HG03095 (cell line): ENCODE results near the gene NUP50.

Experiments used
- ATAC-seq: cut with Tn5 transposase; IDR thresholded peaks from one replicate; pipeline ENCODE4 v1.9.1; 2021; ENCODE audit warnings: moderate library complexity; ENCODE audit not compliant: unreplicated experiment

NUP50 gene

GRCh38 chr22:45207981-45208664, 44.4 kb downstream of the NUP50 start:
- no peak for ATAC-seq

GRCh38 chr22:45208696-45208992, 44.9 kb downstream of the NUP50 start:
- ATAC-seq, result no peak

- ATAC-seq, result no peak
Observed at GRCh38 chr22:45208993-45209838, 45.5 kb downstream of the NUP50 start.

DNA sequence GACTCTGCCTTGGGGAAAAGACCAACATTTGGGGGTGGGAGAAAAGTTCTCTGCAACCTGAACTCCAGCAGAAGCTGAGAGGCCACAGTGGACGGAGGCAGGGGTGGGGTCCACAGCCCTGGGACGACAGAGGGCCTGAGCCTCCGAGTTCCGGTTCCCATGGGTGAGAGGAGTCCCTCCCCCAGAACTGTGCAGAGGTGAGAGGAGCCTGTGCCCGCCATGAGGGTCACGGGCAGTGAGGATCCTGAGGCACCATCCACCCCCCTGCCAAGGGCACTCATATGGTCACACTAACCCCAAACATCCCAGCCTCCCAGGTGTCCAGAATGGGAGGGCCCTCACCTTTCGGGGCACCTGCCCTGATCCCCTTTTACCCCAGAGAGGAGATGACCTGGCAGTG, 46.4 kb downstream of the NUP50 start:
- no peak for ATAC-seq

GRCh38 chr22:45210577-45210976, 46.9 kb downstream of the NUP50 start:
- no peak for ATAC-seq

- ATAC-seq, result no peak
Observed at GRCh38 chr22:45210991-45211390, 47.3 kb downstream of the NUP50 start.

DNA sequence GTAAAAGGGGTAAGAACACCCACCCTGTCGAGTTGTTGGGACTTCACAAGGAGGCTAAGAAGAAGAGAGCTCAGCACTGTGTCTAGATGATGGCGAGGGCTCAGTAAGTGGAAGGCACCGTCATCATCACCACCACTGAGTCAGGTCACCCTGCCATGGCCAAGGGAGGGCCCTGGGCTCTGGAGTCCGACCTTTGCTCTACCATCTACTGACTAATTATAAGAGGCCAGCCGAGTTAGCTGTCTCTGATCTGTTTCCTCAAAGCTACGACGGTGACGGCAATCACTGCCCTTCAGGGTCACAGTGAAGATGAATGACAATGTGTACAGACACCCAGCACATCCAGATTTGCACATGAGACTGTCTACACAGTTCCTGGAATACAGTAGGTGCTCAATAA, 47.7 kb downstream of the NUP50 start:
- ATAC-seq, result no peak

GRCh38 chr22:45211848-45212247, 48.1 kb downstream of the NUP50 start:
- no peak for ATAC-seq

- no peak for ATAC-seq
Observed at GRCh38 chr22:45212306-45212709, 48.6 kb downstream of the NUP50 start.

- ATAC-seq, result no peak
Observed at GRCh38 chr22:45212992-45213751, 49.4 kb downstream of the NUP50 start.

DNA sequence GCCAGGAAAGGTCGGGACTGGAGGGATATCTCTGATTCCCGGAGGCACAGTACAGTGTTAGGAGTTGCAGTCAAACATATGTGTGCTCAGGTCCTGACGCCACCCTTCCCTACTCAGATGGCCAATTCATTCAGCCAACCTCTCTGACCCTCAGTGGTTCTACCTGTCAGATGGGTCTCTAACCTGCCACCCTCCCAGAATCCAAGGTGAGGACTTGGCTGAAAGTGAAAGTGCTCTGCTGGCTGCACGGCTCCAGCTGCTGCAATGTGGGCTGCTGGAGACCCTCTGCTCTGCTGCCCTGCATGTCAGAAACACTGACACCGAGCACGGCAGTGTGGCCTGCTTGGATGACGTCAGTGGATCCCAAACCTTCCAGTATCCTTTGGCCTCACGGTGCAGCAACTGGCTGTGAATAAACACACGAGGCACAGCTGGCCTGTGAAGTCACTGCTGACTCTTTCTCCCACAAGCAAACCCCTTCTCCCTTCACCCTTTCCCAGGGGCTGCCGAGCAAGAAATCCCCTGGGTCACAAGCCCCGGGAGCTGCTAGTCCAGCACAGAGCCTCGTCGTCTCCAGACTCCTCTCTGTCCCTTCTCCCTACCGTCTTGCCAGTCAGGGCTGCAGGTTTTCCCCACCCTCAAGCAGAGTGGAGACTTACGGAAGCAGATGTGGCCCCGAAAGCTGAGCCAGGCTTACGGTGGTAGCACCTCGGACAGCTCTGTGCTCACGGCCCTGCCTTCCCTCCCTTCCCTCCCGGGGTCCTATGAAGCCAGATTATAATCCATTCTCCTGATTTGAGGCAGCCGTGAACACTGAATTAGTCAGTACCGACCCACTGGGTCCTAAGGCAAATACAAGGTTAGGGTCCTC, 52.6 kb downstream of the NUP50 start:
- no peak for ATAC-seq

DNA sequence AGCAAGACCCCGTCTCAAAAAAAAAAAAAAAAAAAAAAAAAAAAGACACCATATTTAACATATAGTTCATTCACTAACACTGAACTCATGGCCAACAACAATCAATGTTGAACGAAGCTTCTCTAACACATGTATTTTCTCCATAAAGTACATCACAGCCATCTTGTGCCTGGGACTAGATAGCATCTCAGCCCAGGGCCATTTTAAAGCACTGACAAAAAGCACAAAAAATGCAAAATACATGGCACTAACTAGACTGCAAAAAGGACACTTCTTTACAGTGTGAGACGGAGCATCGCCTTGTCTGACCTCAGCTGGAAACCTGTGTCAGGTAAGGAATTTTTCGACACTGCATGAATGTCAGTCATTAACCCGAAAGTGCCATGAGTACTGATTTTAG, 53.6 kb downstream of the NUP50 start:
- no peak for ATAC-seq

DNA sequence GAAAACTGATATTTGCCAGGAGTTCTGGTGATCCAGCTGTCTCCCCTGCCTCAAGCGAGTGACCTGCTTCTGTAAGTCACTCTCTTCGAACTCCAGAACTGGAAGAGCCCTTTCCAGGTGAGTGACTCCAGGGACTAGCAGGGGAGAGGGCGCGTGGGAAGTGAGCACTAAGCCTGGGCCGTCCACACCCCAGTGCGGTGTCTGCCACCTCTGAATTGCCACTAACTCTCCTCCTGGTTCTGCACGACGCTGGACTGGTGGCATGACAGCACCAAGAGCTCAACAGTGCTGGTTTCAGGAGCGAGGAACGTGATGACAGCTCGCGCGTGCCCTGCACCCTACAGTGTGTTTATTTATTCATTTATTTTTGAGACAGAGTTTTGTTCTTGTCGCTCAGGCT, 54.1 kb downstream of the NUP50 start:
- no peak for ATAC-seq

DNA sequence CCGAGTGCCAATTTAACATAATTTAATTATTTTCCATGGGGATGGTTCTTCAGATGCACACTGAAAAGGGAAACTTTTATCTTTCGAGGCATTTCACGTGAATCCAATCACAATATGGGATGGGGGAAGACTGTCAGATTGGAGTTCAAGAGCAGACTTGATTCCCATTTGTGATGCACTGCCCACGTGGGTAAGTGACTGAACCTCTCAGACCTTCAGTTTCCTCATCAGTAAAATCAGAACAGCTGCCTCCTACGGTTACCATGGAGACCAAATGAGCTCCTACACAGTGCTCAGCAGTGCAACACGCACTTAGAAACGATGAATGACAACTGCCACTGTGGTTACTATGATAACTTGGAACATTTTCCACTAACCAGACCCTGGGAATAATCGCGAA, 55.3 kb downstream of the NUP50 start:
- ATAC-seq, result no peak

GRCh38 chr22:45221201-45221600, 57.5 kb downstream of the NUP50 start:
- no peak for ATAC-seq

GRCh38 chr22:45223304-45224117, 59.8 kb downstream of the NUP50 start:
- no peak for ATAC-seq

- no peak for ATAC-seq
Observed at GRCh38 chr22:45224331-45224730, 60.6 kb downstream of the NUP50 start.

DNA sequence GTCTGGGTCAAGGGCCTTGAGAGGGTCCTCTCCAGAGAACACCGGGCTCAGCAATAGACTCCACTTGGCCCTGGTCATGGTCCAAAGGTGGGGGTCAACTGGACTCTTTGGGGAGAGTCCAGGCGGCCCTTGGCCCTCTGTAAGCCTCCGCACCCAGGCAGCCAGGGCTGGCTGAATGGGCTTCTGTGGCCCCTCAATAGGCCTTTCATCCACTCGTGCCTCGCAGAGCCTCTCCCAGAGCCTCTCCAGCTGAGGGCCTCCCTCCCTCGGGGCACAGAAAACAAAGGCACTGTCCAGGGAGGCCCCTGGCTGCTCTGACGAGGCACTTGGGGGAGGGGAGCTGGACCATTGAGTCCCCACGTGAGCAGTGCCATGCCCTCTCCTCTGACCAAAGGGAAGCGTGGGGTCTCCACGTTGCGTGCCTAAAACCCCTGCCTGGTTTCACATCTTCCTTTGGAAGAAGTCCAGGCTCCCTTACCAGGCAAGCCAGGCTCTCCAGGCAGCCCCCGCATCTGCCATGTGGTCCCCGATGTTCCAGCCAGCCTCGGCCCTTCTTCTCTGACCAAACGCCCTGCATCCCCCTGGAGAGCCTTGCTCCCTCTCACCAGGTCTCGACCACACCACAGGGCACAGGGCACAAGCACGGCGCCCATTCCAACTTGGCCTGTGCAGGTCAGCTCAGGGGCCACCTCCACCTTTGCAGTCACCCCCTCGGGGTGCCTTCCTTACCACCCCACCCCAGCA, 61.4 kb downstream of the NUP50 start:
- ATAC-seq, result no peak

DNA sequence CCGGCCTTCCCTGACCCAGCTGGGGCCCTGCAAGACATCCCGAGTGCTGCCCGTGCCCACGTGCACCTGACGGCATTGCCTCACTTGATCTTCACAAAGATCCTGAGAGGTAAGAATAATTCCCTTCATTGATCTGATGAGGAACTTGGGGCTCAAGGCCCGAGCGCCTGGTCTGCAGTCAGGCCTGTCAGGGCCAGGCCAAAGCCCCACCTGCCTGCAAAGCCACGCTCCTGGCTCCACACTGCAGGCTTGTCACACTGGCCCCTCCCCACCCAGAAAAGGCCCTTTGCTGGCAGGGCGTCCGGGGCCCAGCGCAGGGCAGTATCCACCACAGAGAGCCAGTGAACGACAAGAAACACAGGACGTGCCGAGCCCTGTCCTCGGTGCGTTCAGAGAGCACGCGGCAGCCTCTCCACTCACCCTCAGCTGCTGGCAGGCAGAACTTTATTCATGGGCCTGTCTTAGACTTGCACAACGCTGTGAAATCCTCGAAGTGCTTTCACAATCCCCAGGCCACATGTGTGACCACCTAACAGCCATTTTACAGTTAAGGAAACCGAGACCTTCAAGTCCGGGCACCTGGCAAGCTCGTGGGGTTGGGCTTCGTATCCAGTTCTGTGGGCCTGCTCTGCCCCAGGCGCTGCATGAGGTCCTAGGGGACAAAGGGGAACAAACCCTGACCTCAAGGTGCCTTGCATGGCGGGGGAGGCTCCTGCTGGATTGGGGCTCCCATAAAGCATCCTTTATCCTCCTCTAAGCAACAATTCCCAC, 62.2 kb downstream of the NUP50 start:
- no peak for ATAC-seq
